ENCODE measurements around the gene ARMC9. TPM values are rescaled to one million over a fixed set of nuclear protein-coding genes. Genes with fewer than 3 reads are reported as not detected.

The ARMC9 gene
- total and polyA plus RNA-seq, 4 donors: 20.5 to 51.6 (median 38.6) TPM

GRCh38 chr2:231308219-231308618 is 109.8 kb downstream of the ARMC9 start:
- Histone ChIP-seq H3K36me3 (ENCODE audit: control insufficient read depth in 4 of 4, insufficient read depth in 4 of 4, low read length in 4 of 4) (peaks cover 0 to 4% (median 0%) of the 10 kb centered on the region in 4 donors), H3K27me3 (ENCODE audit: control insufficient read depth in 3 of 3, insufficient read depth in 3 of 3, low read length in 2 of 3) (no peaks in the 10 kb centered on the region), H3K9me3 (ENCODE audit: control insufficient read depth in 4 of 4, insufficient read depth in 3 of 4, low read length in 3 of 4) (no peaks in the 10 kb centered on the region), H3K9ac (ENCODE audit: insufficient read depth in 1 of 2, low read length in 2 of 2) (no peak overlapping the region), H3K4me3 (no peak overlapping the region), H3K4me1 (ENCODE audit: control insufficient read depth in 5 of 5, insufficient read depth in 5 of 5, low read length in 5 of 5) (peaks cover 0 to 4% (median 0%) of the 10 kb centered on the region in 5 donors), H3K27ac (ENCODE audit: low read depth in 1 of 2, low read length in 1 of 2) (no peak overlapping the region)
- DNase-seq: no peak
- no peak for TF ChIP-seq CTCF (IDR thresholded peaks at IDR 0.05; ENCODE audit: control extremely low read depth, extremely low read depth)
- ATAC-seq (ENCODE audit: insufficient read depth, low FRiP score): no peak
- WGBS, 2 donors: 92 to 93% methylated on average over 6 of the region's 6 CpGs

- Histone ChIP-seq H3K27me3 (ENCODE audit: control insufficient read depth in 3 of 3, insufficient read depth in 3 of 3, low read length in 2 of 3) (no peaks in the 10 kb centered on the region), H3K4me3 (no peak overlapping the region), H3K4me1 (ENCODE audit: control insufficient read depth in 5 of 5, insufficient read depth in 5 of 5, low read length in 5 of 5) (peaks cover 0 to 4% (median 0%) of the 10 kb centered on the region in 5 donors), H3K9ac (ENCODE audit: insufficient read depth in 1 of 2, low read length in 2 of 2) (no peak overlapping the region), H3K36me3 (ENCODE audit: control insufficient read depth in 4 of 4, insufficient read depth in 4 of 4, low read length in 4 of 4) (peaks cover 0 to 4% (median under 1%) of the 10 kb centered on the region in 4 donors), H3K27ac (ENCODE audit: low read depth in 1 of 2, low read length in 1 of 2) (no peak overlapping the region), H3K9me3 (ENCODE audit: control insufficient read depth in 4 of 4, insufficient read depth in 3 of 4, low read length in 3 of 4) (no peaks in the 10 kb centered on the region)
- no peak for TF ChIP-seq CTCF (IDR thresholded peaks at IDR 0.05; ENCODE audit: control extremely low read depth, extremely low read depth)
- no peak for DNase-seq
- 93 to 95% methylated on average over 16 of the region's 16 CpGs for whole genome bisulfite sequencing, 2 donors
- no peak for ATAC-seq (ENCODE audit: insufficient read depth, low FRiP score)
These were observed 110.4 kb downstream of the ARMC9 start for GRCh38 chr2:231308631-231309428.

- Histone ChIP-seq H3K27me3 (ENCODE audit: control insufficient read depth in 3 of 3, insufficient read depth in 3 of 3, low read length in 2 of 3) (no peaks in the 10 kb centered on the region), H3K4me1 (ENCODE audit: control insufficient read depth in 5 of 5, insufficient read depth in 5 of 5, low read length in 5 of 5) (peaks cover 0 to 2% (median 0%) of the 10 kb centered on the region in 5 donors), H3K27ac (ENCODE audit: low read depth in 1 of 2, low read length in 1 of 2) (no peak overlapping the region), H3K9ac (ENCODE audit: insufficient read depth in 1 of 2, low read length in 2 of 2) (no peak overlapping the region), H3K4me3 (no peak overlapping the region), H3K36me3 (ENCODE audit: control insufficient read depth in 4 of 4, insufficient read depth in 4 of 4, low read length in 4 of 4) (peaks cover 0 to 1% (median under 1%) of the 10 kb centered on the region in 4 donors), H3K9me3 (ENCODE audit: control insufficient read depth in 4 of 4, insufficient read depth in 3 of 4, low read length in 3 of 4) (no peaks in the 10 kb centered on the region)
- DNase-seq: no peak
- ATAC-seq (ENCODE audit: insufficient read depth, low FRiP score): no peak
- no peak for TF ChIP-seq CTCF (IDR thresholded peaks at IDR 0.05; ENCODE audit: control extremely low read depth, extremely low read depth)
- 93 to 97% methylated on average over 5 of the region's 5 CpGs for WGBS, 2 donors
These were observed 113.6 kb downstream of the ARMC9 start for GRCh38 chr2:231312066-231312465.

Data from lung (tissue), 12 donors.